DND-41 (cell line): ENCODE measurements around the gene ROBO2.

Source experiments
- EZH2 ChIP-seq: IDR thresholded peaks from 3 replicates; pipeline ENCODE4 v1.6.1; 2012; ENCODE audit warnings: borderline replicate concordance, low read depth, mild to moderate bottlenecking, moderate library complexity, low read length, inconsistent platforms; ENCODE audit not compliant: severe bottlenecking
- TF ChIP-seq, protein P1 (sequence below): IDR thresholded peaks from 2 replicates; pipeline ENCODE4 v1.5.1; 2012; ENCODE audit warnings: borderline replicate concordance, low read length, moderate library complexity, mild to moderate bottlenecking; ENCODE audit not compliant: poor library complexity, severe bottlenecking; ENCODE audit errors: extremely low read depth

DNA sequence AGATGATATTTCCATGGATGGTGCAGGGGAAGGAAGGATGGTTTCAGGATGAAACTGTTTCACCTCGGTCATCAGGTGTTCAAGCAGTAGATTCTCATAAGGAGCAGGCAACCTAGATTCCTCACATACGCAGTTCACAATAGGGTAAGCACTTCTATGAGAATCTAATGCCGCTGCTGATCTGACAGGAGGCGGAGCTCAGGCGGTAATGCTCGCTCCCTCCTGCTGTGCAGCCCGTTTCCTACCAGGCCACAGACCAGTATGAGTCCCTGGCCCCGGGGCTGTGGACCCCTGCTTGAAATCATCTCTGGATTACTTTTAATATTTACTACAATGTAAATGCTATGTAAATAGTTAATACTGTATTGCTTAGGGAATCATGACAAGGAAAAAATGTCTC is 241.8 kb downstream of the ROBO2 start:
- TF ChIP-seq, protein P1, sequence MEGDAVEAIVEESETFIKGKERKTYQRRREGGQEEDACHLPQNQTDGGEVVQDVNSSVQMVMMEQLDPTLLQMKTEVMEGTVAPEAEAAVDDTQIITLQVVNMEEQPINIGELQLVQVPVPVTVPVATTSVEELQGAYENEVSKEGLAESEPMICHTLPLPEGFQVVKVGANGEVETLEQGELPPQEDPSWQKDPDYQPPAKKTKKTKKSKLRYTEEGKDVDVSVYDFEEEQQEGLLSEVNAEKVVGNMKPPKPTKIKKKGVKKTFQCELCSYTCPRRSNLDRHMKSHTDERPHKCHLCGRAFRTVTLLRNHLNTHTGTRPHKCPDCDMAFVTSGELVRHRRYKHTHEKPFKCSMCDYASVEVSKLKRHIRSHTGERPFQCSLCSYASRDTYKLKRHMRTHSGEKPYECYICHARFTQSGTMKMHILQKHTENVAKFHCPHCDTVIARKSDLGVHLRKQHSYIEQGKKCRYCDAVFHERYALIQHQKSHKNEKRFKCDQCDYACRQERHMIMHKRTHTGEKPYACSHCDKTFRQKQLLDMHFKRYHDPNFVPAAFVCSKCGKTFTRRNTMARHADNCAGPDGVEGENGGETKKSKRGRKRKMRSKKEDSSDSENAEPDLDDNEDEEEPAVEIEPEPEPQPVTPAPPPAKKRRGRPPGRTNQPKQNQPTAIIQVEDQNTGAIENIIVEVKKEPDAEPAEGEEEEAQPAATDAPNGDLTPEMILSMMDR: no peak
- no peak for TF ChIP-seq EZH2
